Inflammatory macrophage treated with lipopolysaccharide for 4 hours (primary cell): ENCODE data around the gene C2CD4A.
"Not testable (repeated sequence)": the region's sequence is repeated elsewhere in the genome, so short reads cannot be mapped to it uniquely, and the experiment has no call there.

Experiments
- DNase-seq: peaks from one replicate; pipeline ENCODE4 v3.0.0-alpha.2; 2020

C2CD4A gene

GRCh38 chr15:62066663-62067447 lies at the start of gene C2CD4A:
TSS of gene C2CD4A (plus strand) at chr15:62066977. CDS start at chr15:62067614, 637 bp downstream.
- DNase-seq: no peak

DNA sequence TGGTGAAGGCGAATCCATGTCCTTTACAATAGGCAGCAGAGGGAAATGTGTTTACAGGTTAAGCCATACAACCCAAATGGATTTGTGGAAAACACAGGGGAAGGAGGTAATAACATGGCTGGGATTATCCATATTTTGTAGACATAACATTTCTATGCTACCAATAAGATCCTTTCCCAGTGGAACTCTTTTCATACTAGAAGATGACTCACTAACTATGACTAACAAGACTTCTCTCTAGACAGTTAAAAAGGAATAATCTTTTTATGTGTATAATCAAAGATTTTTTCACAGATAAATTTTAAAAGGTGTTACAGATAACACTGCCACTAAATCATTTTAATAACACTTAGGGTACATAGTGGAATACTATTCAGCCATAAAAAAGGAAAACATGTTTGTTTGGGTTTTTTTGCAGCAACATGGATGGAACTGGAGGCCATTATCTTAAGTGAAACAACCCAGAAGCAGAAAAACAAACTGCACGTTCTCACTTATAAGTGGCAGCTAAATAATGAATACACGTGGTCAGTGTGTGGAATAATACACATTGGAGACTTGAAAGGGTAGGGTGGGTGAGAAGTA lies 46.1 kb upstream of the C2CD4A start:
- no peak for DNase-seq

GRCh38 chr15:62021991-62022600 lies 44.7 kb upstream of the C2CD4A start:
- peak; percentile 7 for DNase-seq

GRCh38 chr15:62026487-62027262 lies 40.1 kb upstream of the C2CD4A start:
- DNase-seq: peak; percentile 56

GRCh38 chr15:62027263-62027565 lies 39.6 kb upstream of the C2CD4A start:
- no peak for DNase-seq

DNA sequence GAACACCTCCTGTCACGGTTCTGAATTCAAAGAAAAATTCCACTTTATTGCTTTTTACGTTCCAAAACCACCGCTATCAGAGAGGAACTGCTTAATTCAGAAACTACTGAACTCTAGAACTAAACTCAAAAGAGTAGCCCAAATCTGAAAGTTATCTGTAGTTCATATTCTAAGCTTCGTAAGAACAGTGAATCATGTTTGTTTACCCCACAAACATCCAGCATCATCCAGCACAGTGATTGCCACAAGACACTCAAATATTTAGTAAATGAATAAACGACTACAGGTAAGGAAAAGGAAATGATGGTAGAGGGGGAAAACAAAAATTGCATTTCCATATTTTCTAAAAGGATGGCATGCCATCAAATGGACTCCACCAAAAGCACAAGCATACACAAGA lies 38.9 kb upstream of the C2CD4A start:
- DNase-seq: no peak

GRCh38 chr15:62035256-62035924 lies 31.4 kb upstream of the C2CD4A start:
- no peak for DNase-seq

DNA sequence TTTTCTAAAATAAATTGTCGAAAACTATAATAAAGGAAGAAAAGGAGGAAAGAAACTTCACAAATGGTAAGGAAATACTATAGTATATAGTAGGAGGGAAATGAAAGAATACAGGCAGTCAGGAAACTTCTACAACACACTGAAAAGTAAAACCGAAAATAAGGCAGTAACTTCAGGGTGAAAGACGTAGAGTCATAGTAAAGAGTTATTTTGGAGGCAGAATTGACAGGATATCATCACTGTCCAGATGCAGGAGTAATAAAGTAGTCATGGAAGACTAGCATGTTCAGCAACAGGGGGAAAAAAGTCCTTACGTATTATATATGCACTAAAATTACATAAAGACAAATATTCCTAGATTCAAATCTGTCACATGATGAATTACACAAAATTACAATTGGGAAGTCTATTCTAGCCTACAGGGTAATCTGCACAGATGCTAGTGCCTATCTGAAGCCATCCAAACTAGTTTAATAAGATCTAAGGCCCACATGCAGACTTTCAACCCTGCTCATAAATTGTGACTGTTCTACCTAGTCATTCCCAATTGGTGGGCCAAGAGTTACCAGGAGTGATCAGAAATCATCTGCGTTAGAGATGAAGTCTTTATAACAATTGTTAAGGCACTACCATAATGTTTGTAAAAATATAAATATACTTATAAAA lies 20.6 kb upstream of the C2CD4A start:
- peak; percentile 62 for DNase-seq

DNA sequence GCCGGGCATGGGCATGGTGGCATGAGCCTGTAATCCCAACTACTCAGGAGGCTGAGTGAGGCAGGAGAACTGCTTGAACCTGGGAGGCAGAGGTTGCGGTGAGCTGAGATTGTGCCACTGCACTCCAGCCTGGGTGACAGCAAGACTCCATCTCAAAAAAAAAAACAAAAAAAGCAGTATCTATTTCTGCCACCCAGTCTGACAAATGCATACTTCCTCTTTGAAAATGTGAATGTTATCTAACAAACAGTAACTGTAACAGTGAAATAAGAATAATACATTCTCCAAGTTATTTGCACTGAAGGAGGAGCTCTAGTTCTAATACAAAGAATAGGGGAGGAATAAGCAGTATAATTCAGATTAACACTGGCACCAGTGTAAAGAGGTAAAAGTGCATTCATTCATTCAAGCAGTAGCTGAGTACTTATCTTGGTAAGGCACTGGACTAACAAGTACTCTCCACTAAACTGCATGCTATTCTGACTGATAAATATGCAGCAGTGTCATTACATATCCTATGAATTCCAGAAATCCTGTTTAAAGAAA lies 19.4 kb upstream of the C2CD4A start:
- peak; percentile 37 for DNase-seq

GRCh38 chr15:62048254-62048653 lies 18.5 kb upstream of the C2CD4A start:
- not testable (repeated sequence) for DNase-seq

GRCh38 chr15:62050115-62050514 lies 16.7 kb upstream of the C2CD4A start:
- no peak for DNase-seq

- no peak for DNase-seq
These were observed 15.6 kb upstream of the C2CD4A start for GRCh38 chr15:62051166-62051565.

DNA sequence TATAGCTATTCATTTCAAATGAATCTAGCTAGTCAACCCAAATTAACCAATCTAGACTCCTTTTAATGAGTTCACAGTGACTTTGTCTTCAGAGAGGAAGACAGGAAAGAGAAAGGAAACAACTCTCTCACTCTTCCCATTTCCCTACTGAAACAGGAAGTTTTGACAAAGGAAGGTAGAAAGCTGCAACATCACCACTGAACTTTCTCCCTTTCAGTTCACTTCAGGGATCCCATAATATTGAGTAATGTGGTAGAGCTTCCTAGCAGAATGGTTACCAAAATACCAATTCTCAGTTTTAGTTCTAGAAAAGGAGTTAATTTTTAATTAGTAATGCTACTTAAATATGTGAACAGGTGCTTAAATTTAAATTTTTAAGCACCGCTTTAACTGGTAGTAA lies 14.1 kb upstream of the C2CD4A start:
- peak; percentile 66 for DNase-seq

GRCh38 chr15:62053439-62054085 lies 13.2 kb upstream of the C2CD4A start:
- DNase-seq: no peak

GRCh38 chr15:62054979-62055378 lies 11.8 kb upstream of the C2CD4A start:
- no peak for DNase-seq

GRCh38 chr15:62057341-62057980 lies 9.3 kb upstream of the C2CD4A start:
- peak; percentile 42 for DNase-seq

- no peak for DNase-seq
These were observed 8.3 kb upstream of the C2CD4A start for GRCh38 chr15:62058327-62059028.

DNA sequence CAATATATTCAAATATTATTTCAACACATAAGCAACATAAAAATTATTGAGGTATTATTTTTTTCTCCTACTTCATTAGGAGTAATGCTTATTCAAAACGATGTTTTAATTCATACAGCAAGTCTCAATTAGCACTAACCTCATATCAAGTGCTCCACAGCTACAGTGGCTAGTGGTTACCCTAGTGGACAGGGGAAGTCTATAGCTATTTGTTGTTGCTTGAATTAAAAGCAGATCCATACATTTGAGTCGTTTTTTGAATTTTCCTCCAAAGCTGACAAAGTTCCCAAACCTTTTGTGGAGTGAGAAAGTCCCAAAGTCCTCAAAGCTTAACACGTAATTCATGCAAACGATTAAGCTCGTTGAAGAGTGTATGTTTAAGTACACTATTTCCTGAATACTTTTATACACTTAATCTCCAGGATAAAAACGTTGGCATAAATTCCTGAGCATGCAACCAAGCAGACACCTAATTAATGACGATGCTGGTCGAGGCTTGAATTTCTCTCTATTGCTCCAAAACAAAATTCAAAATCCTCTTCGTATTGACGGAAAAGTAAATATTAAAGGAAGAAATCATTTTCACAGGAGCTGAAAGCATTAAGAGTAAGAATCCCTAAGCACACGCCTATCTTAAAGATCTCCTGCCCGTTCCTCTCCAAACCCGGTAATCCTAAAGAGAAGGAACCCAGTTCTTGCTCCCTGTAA lies 7.5 kb upstream of the C2CD4A start:
- peak; percentile 33 for DNase-seq

DNA sequence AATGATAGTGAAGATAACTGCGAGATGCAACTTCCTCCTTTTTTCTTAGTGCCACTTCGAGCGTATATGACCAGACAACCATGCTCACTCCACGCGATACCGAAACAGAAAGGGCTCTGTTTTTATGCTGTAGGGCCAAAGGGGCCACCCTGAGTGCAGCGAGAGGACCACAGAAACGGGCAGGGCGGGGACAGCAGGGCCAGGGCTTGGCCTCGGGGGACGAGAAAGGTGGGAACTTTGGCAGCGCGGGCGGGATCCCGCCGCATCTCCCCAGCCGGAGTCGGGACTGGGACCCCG lies 7.0 kb upstream of the C2CD4A start:
- DNase-seq: peak; percentile 95
